GM12878 (cell line): ENCODE measurements around the gene CLSTN2. TPM values are rescaled to one million over a fixed set of nuclear protein-coding genes. Genes with fewer than 3 reads are reported as not detected.

Experiments used
- ATAC-seq: fragments of 200-7000 bp; cut with Tn5 transposase; 3 replicates; pipeline ENCODE4 v1.9.1; 2020; ENCODE audit warnings: mild to moderate bottlenecking, moderate library complexity
- BruUV-seq: library from RNA; stranded (reverse); fragments of 400-500 nt; replicated peaks from 2 replicates; lab custom pipeline; 2021; lab: Mats Ljungman, UMichigan
- CTCF ChIA-PET: fragments of 300-600 bp; sonication (Branson Sonifier 250); formaldehyde crosslinking; extraction: SDS; loops from one replicate; lab custom pipeline; 2021; ENCODE audit warnings: inconsistent platforms; lab: Yijun Ruan, JAX
- POLR2A ChIA-PET: fragments of 350-600 bp; formaldehyde crosslinking; extraction: SDS; loops from one replicate; lab custom pipeline; 2021; ENCODE audit warnings: inconsistent platforms; lab: Charles Lee
- RAD21 ChIA-PET: fragments of 300-600 bp; sonication (Branson Sonifier 250); formaldehyde crosslinking; loops from one replicate; lab custom pipeline; 2023; ENCODE audit warnings: antibody characterized with exemption; ENCODE audit not compliant: unreplicated experiment; lab: Charles Lee
- SMC1A ChIA-PET: fragments of 300-600 bp; sonication (Branson Sonifier 250); formaldehyde crosslinking; loops from one replicate; lab custom pipeline; 2023; ENCODE audit not compliant: unreplicated experiment, uncharacterized antibody; lab: Charles Lee
- DNase-seq: peaks from one replicate; pipeline ENCODE4 v3.0.0-alpha.2; 2011; ENCODE audit warnings: low read depth, low spot score
- FAIRE-seq: peaks from 3 replicates; lab custom pipeline; 2011; peaks lifted over from hg19 to GRCh38; lab: Jason Lieb, UNC
- H2AFZ ChIP-seq: 2 replicates; pipeline ENCODE4 v1.6.0; 2011; ENCODE audit warnings: low read depth, low read length, control low read depth; ENCODE audit not compliant: control insufficient read depth
- H3K27ac ChIP-seq: 2 replicates; pipeline ENCODE4 v1.5.1; 2011; ENCODE audit warnings: control low read depth; ENCODE audit not compliant: control insufficient read depth, insufficient read depth
- H3K27me3 ChIP-seq, 2 experiments: replicated peaks in 1 of 2; 2 replicates each; pipeline versions ENCODE4 v1.6.0 to v1.6.1; 2011; ENCODE audit warnings: low read length in 1 of 2; ENCODE audit not compliant: control insufficient read depth in 2 of 2, insufficient read depth in 2 of 2
- H3K36me3 ChIP-seq, 2 experiments: 2 replicates each; pipeline ENCODE4 v1.5.1; 2011; ENCODE audit warnings: low read length in 1 of 2; ENCODE audit not compliant: control insufficient read depth in 2 of 2, insufficient read depth in 2 of 2
- H3K4me1 ChIP-seq: 2 replicates; pipeline ENCODE4 v1.6.1; 2011; ENCODE audit warnings: mild to moderate bottlenecking, low read length, moderate library complexity, mixed read lengths; ENCODE audit not compliant: control insufficient read depth, insufficient read depth
- H3K4me2 ChIP-seq: 2 replicates; pipeline ENCODE4 v1.6.0; 2011; ENCODE audit warnings: control low read depth; ENCODE audit not compliant: control insufficient read depth, insufficient read depth
- H3K4me3 ChIP-seq: fragments of 200-600 bp; sonication (generic); 2 replicates; pipeline ENCODE4 v1.5.1; 2016
- H3K79me2 ChIP-seq: 2 replicates; pipeline ENCODE4 v1.6.0; 2011; ENCODE audit warnings: low read length; ENCODE audit not compliant: control insufficient read depth, insufficient read depth
- H3K9ac ChIP-seq: 2 replicates; pipeline ENCODE4 v1.8.0; 2011; ENCODE audit warnings: low read length, control low read depth, mixed read lengths; ENCODE audit not compliant: control insufficient read depth, insufficient read depth
- H3K9me3 ChIP-seq: replicated peaks from 3 replicates; pipeline ENCODE4 v1.5.1; 2011; ENCODE audit warnings: mild to moderate bottlenecking, low read length; ENCODE audit not compliant: control insufficient read depth, insufficient read depth
- H4K20me1 ChIP-seq: 2 replicates; pipeline ENCODE4 v1.6.0; 2011; ENCODE audit not compliant: control insufficient read depth, insufficient read depth
- ATF7 ChIP-seq: fragments of 450-650 bp; IDR thresholded peaks from 2 replicates; pipeline ENCODE4 v1.6.1; 2016; ENCODE audit warnings: low read depth, mild to moderate bottlenecking
- BMI1 ChIP-seq: fragments of 450-650 bp; IDR thresholded peaks from 2 replicates; pipeline ENCODE4 v1.6.1; 2016; ENCODE audit warnings: mild to moderate bottlenecking, moderate library complexity, borderline replicate concordance
- CREM ChIP-seq: IDR thresholded peaks from 2 replicates; pipeline ENCODE4 v1.6.1; 2014; ENCODE audit warnings: antibody characterized with exemption, low read depth
- FOXK2 ChIP-seq: fragments of 450-650 bp; IDR thresholded peaks from 2 replicates; pipeline ENCODE4 v1.6.1; 2017; ENCODE audit warnings: mild to moderate bottlenecking, moderate library complexity
- IRF4 ChIP-seq: IDR thresholded peaks from 2 replicates; pipeline ENCODE4 v1.6.1; 2011; ENCODE audit warnings: low read depth, low read length
- MXI1 ChIP-seq: fragments of 150-350 bp; IDR thresholded peaks from 2 replicates; pipeline ENCODE4 v1.6.1; 2011; ENCODE audit warnings: low read depth, mild to moderate bottlenecking, inconsistent platforms, low read length, improper control_type of control experiment
- PAX8 ChIP-seq: fragments of 450-650 bp; IDR thresholded peaks from 2 replicates; pipeline ENCODE4 v1.6.1; 2017; ENCODE audit warnings: mild to moderate bottlenecking, moderate library complexity
- SIN3A ChIP-seq: IDR thresholded peaks from 2 replicates; pipeline ENCODE4 v1.6.1; 2012; ENCODE audit warnings: low read depth, low read length, improper control_type of control experiment
- SIX5 ChIP-seq: IDR thresholded peaks from 2 replicates; pipeline ENCODE4 v1.6.1; 2011; ENCODE audit warnings: mild to moderate bottlenecking, low read depth, low read length, moderate library complexity; ENCODE audit not compliant: severe bottlenecking
- STAT1 ChIP-seq: fragments of 450-650 bp; conservative IDR thresholded peaks from 2 replicates; pipeline ENCODE4 v1.6.1; 2014; ENCODE audit warnings: antibody characterized with exemption, mild to moderate bottlenecking
- ZNF592 ChIP-seq: fragments of 450-650 bp; IDR thresholded peaks from 2 replicates; pipeline ENCODE4 v1.6.1; 2017; ENCODE audit warnings: mild to moderate bottlenecking, moderate library complexity
- WGBS: methylation state at CpG from one replicate; pipeline ENCODE4 v1.1.6; 2016; ENCODE audit warnings: low lambda C conversion rate; ENCODE audit not compliant: insufficient replicate concordance, insufficient coverage; ENCODE audit errors: missing lambda C conversion rate; 5-methylcytosine and 5-hydroxymethylcytosine counted together
- in situ Hi-C: fragments of 300-500 bp; cut with MboI; formaldehyde crosslinking; loops from 9 replicates; pipeline ENCODE4 v1.14.3; 2018; ENCODE audit warnings: mixed read lengths
- intact Hi-C: fragments of 100-400 bp; cut with micrococcal nuclease; formaldehyde crosslinking; loops from one replicate; pipeline ENCODE4 v1.14.2; 2022; ENCODE audit not compliant: unreplicated experiment
- polyA plus RNA-seq, 11 experiments: library from polyadenylated mRNA; depleted of rRNA in 4 of 11; unstranded in 6 of 11; stranded (reverse) in 5 of 11; fragments of >200 nt; fragmentation: Nextera tagmentation in 4 of 11; fragmentation: Illumina TruSeq in 1 of 11; extraction: Ambion mirVana in 4 of 11; extraction: Trizol in 1 of 11; gene quantifications; 1 replicate in 1 of 11; 2 replicates in 10 of 11; pipeline versions ENCODE4 v1.2.1 to v1.2.3, GENCODE V29; 2011 to 2016; ENCODE audit warnings: inconsistent platforms in 2 of 11, missing spikeins in 2 of 11, low read depth in 1 of 11
- total RNA-seq, 4 experiments: library from RNA; depleted of rRNA in 3 of 4; stranded (reverse); fragments of >200 nt in 3 of 4; fragmentation: Illumina TruSeq in 1 of 4; extraction: Trizol in 1 of 4; gene quantifications; 2 replicates each; pipeline versions ENCODE4 v1.2.1 to v1.2.3, GENCODE V29; 2013 to 2021

The CLSTN2 gene
- total and polyA plus RNA-seq, 10 of the 15 experiments (the other 5 are each of a cell fraction or from before 2014, with no cell fraction given) = under 0.01 to 0.10 (median under 0.01) TPM; not detected in 5

- POLR2A ChIA-PET = no interaction called here
- no peaks in the 10 kb centered on the region for H4K20me1 ChIP-seq
- H3K4me2 ChIP-seq = no peak overlapping the region
- DNase-seq (no peak), FAIRE-seq (no peak), ATAC-seq (no peak)
- H3K9ac ChIP-seq = no peak overlapping the region
- SMC1A ChIA-PET = no interaction called here
- H3K79me2 ChIP-seq = no peaks in the 10 kb centered on the region
- no peak for TF ChIP-seq MXI1
- no peak for TF ChIP-seq SIX5
- TF ChIP-seq CREM = no peak
- no peak for TF ChIP-seq STAT1
- TF ChIP-seq IRF4 = no peak
- no peak for TF ChIP-seq FOXK2
- TF ChIP-seq ATF7 = no peak
- no peak for TF ChIP-seq BMI1
- no peak for TF ChIP-seq PAX8
- TF ChIP-seq SIN3A = no peak
- TF ChIP-seq ZNF592 = no peak
- no peaks in the 10 kb centered on the region for H3K4me1 ChIP-seq
- CTCF ChIA-PET = no interaction called here
- RAD21 ChIA-PET = no interaction called here
- in situ Hi-C loops (no loop called here), intact Hi-C loops (no loop called here)
- H3K27me3 ChIP-seq = no peaks in the 10 kb centered on the region
- 37% methylated on average over 1 of the region's 1 CpG for WGBS
- H3K4me3 ChIP-seq = no peak overlapping the region
- no peak overlapping the region for H2AFZ ChIP-seq
- H3K36me3 ChIP-seq = no peaks in the 10 kb centered on the region
- no peak overlapping the region for H3K27ac ChIP-seq
- no peaks in the 10 kb centered on the region; the same call in 2 of the 3 replicates for H3K9me3 ChIP-seq
- BruUV-seq = no TSS peak
Observed at GRCh38 chr3:140614001-140614400, 679.0 kb downstream of the CLSTN2 start.
